ENCODE measurements around the gene LRRC70.

The LRRC70 gene, protein sequence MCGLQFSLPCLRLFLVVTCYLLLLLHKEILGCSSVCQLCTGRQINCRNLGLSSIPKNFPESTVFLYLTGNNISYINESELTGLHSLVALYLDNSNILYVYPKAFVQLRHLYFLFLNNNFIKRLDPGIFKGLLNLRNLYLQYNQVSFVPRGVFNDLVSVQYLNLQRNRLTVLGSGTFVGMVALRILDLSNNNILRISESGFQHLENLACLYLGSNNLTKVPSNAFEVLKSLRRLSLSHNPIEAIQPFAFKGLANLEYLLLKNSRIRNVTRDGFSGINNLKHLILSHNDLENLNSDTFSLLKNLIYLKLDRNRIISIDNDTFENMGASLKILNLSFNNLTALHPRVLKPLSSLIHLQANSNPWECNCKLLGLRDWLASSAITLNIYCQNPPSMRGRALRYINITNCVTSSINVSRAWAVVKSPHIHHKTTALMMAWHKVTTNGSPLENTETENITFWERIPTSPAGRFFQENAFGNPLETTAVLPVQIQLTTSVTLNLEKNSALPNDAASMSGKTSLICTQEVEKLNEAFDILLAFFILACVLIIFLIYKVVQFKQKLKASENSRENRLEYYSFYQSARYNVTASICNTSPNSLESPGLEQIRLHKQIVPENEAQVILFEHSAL

DNA sequence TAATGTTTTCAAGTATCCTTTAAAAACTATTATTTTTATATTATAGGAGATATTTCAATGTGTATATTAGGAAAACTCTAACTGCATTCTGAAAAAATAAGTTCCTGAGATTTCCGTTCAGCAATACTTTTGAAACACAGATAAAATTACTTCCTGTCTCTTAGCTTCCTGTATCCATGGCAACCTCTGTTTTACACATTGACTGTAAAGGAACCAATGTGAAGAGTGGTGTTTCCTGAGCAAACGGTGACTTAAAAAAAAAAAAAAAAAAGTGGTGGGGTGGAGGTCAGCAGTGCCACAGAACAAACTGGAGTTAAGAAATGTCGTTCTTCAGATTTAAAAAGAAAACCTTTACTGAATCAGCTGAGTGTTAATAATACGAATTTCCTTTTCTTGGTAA is at the start of gene LRRC70:
LRRC70 (plus strand) TSS at position 280 of the 400 bp plus-strand sequence. CDS start 620 bp downstream, outside the sequence.
- Histone ChIP-seq H3K4me1 (ENCODE audit: insufficient read depth, low read length) (no peaks in the 10 kb centered on the region), H3K36me3 (ENCODE audit: insufficient read depth, low read length) (no peaks in the 10 kb centered on the region), H3K9ac (ENCODE audit: low read depth, low read length) (no peak within 1 kb of the TSS), H3K9me3 (ENCODE audit: control insufficient read depth, insufficient read depth, low read length) (no peaks in the 10 kb centered on the region)

DNA sequence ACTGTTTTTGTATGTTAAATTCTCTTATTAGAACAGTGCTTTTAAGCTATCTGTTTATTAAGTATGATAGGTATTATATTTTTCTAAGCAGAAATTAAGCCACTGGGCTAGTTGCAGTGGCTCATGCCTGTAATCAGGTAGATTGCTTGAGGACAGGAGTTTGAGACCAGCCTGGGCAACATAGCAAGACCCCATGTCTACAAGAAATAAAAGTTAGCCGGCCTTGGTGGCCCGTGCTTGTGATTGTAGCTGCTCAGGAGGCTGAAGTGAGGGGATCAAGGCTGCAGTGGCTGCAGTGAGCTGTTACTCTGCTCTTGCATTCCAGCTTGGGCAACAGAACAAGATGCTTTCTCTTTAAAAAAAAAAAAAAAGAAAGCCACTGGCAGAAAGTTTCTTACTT is 45.0 kb upstream of the LRRC70 start:
- no peaks in the 10 kb centered on the region for H3K4me1 ChIP-seq (ENCODE audit: insufficient read depth, low read length)
- no peaks in the 10 kb centered on the region for H3K9me3 ChIP-seq (ENCODE audit: control insufficient read depth, insufficient read depth, low read length)
- H3K9ac ChIP-seq (ENCODE audit: low read depth, low read length): no peak overlapping the region
- no peaks in the 10 kb centered on the region for H3K36me3 ChIP-seq (ENCODE audit: insufficient read depth, low read length)

DNA sequence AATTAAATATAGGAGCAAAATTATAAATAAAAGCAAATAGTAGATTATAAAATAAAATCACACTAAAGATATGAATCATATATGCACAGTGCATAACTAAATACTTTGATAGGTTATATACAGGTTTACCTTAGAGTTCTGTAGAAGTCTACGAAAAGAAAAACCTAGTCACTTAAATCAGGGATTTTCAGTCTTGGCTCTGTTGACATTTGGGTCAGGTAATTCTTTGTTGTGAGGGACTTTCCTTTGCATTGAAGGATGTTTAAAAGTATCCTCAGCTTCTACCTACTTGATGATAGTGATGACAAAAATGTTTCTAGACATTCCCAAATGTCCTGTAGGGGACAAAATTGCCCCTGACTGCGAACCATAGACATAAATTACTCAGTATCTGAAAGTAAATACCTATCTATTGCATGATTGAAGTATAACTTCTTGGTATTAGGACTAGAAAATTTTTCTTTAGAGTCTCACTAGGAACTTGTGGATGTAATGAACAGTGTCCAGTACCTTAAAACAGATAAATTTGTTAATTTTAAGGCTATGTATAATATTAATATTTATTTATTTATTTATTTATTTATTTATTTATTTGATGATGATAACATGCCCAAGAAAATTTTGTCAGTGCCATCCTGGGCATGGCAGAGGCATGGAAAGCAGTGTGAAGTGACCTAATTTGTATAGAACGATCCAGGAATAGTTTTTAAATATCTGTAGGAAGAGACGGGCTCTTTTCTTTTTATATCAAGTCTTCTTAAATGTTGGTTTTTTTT is 44.0 kb upstream of the LRRC70 start:
- no peak overlapping the region for H3K9ac ChIP-seq (ENCODE audit: low read depth, low read length)
- H3K36me3 ChIP-seq (ENCODE audit: insufficient read depth, low read length): no peaks in the 10 kb centered on the region
- H3K9me3 ChIP-seq (ENCODE audit: control insufficient read depth, insufficient read depth, low read length): no peaks in the 10 kb centered on the region
- no peaks in the 10 kb centered on the region for H3K4me1 ChIP-seq (ENCODE audit: insufficient read depth, low read length)

DNA sequence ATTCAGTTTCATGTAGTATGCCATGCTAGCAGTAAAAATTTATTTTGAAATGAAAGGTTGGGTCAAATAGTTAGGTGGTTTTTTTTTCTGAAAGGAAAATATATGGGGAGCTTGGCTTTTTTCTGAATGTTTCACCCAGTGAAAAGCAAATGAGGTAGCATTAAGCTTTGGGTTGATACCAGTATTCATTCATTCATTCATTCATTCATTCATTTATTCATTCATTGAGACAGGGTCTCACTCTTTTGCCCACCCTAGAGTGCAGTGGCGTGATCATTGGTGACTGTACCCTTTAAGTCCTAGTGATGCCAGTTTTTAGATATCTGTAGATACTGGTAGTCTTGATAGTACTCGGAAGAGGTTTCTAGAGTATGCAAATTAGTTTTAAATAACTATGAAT is 42.4 kb upstream of the LRRC70 start:
- Histone ChIP-seq H3K9me3 (ENCODE audit: control insufficient read depth, insufficient read depth, low read length) (no peaks in the 10 kb centered on the region), H3K4me1 (ENCODE audit: insufficient read depth, low read length) (no peaks in the 10 kb centered on the region), H3K9ac (ENCODE audit: low read depth, low read length) (no peak overlapping the region)

DNA sequence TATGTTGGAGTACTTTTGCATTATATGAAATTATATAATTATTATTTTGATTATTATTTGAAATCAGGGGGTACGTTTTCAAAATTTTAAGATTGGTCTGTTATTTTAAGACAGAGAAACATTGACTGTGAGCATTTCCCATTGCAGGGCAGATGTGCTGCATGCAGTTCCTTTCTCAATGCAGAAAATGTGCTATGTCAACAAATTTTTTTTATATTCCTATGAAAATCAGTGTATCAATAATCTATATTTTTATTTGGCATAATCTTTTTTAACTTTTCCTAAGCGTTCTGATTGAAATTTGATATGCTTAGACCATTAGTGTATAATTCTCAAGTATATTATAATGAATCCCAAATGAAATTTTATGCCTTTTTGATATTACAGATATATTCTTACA is 41.8 kb upstream of the LRRC70 start:
- no peak overlapping the region for H3K9ac ChIP-seq (ENCODE audit: low read depth, low read length)
- H3K9me3 ChIP-seq (ENCODE audit: control insufficient read depth, insufficient read depth, low read length): no peaks in the 10 kb centered on the region
- no peaks in the 10 kb centered on the region for H3K36me3 ChIP-seq (ENCODE audit: insufficient read depth, low read length)
- H3K4me1 ChIP-seq (ENCODE audit: insufficient read depth, low read length): no peaks in the 10 kb centered on the region

More for the DNA sequence above, 42.4 kb upstream of the LRRC70 start:
- no peaks in the 10 kb centered on the region for H3K36me3 ChIP-seq (ENCODE audit: insufficient read depth, low read length)

DNA sequence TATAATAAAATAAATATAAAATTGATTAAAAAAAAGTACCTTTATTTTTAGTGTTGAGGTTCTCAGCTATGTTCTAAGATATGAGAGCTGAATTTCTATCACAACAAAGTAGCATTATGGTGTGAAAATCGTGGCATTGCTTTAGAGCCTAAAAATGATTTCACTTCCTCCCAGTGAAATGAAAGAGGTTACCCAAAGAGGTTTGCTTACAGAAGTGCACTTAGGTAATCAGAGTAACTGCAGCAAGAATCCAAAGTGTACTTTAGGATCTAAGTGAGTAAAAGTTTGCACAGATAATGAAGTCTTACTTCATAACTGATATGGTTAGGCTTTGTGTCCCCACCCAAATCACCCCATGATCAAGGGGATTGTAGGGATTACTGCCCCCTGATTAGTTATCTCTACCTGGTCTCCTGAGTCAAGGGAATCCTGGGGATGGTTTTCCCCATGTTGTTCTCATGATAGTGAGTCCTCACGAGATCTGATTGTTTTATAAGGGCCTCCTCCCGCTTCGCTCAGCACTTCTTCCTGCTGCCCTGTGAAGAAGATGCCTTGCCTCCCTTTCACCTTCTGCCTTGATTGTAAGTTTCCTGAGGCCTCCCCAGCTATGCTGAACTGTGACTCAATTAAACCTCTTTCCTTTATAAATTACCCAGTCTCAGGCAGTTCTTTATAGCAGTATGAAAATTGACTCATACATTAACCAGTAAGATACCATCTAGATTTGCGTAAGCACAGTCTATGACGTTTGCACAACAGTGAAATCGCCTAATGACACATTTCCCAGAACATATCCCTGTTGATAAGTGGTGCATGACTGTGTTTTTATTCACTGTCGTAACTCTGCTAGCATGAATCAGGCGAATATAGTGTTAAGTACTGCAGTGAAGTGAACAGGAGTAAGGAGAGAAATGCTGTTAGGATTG is 40.3 kb upstream of the LRRC70 start:
- no peaks in the 10 kb centered on the region for H3K36me3 ChIP-seq (ENCODE audit: insufficient read depth, low read length)
- no peaks in the 10 kb centered on the region for H3K9me3 ChIP-seq (ENCODE audit: control insufficient read depth, insufficient read depth, low read length)
- no peaks in the 10 kb centered on the region for H3K4me1 ChIP-seq (ENCODE audit: insufficient read depth, low read length)
- no peak overlapping the region for H3K9ac ChIP-seq (ENCODE audit: low read depth, low read length)

DNA sequence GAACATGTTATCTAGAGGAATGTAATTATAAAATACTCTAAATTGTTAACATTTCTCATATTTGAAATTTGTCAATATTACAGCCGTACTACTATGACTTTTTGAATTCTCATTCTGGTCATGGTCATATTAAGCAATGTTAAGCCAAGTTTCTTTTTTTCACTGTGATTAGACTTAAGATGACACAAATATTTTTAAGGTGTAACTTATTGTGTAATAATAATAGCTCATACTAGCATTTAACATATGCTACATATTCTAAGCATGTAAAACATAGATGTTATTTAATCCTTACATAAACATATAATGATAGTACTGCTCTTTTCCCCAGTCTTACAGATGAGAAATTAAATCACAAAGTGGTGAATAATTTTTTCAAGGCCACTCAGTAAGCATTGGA is 35.9 kb upstream of the LRRC70 start:
- no peaks in the 10 kb centered on the region for H3K36me3 ChIP-seq (ENCODE audit: insufficient read depth, low read length)

DNA sequence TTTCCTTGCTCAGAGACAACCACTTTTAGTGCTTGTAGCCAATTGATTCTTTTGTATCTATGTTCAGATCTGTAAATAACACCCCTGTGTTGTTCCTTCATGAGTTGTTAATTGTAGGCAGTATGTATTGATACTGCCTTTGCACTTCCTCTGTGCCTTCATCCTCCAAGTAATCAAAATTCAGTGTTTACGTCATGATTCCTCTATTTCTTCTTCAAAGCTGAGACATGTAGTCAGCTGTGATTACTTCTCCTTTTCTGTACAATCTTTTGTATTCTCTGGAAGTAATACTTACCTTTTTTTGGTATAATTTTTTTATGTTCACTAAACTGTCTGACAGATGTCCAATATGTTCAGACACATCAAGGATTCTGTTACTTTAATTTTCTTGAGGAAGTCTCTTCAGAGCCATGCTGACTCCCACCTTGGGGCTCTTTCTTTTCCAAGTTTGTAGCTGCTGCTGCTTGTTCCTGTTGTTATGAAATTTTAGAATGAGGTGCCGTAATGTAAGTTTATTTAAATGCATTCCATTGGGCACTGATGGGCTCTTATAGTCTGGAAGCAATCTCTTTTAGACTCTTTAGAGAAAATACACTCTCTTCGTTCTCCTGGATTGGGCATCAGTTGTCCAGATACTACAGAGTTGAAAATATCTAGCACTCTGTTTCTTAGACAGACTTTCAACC is 30.5 kb upstream of the LRRC70 start:
- H3K9ac ChIP-seq (ENCODE audit: low read depth, low read length): no peak overlapping the region

More for the DNA sequence above, 35.9 kb upstream of the LRRC70 start:
- H3K9ac ChIP-seq (ENCODE audit: low read depth, low read length): no peak overlapping the region
- H3K9me3 ChIP-seq (ENCODE audit: control insufficient read depth, insufficient read depth, low read length): no peaks in the 10 kb centered on the region
- H3K4me1 ChIP-seq (ENCODE audit: insufficient read depth, low read length): no peaks in the 10 kb centered on the region

DNA sequence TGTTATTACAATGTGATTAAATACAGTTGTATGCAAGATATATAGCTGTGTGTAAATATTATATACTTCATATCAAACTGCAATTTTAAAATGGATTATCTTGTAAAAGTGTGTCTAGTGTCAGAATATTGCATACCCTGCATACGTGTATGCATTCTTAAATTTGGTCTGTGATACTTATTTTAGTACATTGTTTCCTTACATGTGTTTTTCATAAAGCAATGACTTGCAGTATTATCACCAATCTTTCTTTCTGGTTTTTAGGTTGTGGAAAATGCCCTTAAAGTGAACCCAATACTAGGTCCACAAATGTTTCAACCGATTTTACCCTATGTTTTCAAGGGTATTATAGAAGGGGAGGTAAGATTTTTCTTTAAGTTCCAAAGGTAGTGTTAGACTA is 28.5 kb upstream of the LRRC70 start:
- Histone ChIP-seq H3K4me1 (ENCODE audit: insufficient read depth, low read length) (no peaks in the 10 kb centered on the region), H3K9ac (ENCODE audit: low read depth, low read length) (no peak overlapping the region), H3K36me3 (ENCODE audit: insufficient read depth, low read length) (no peaks in the 10 kb centered on the region), H3K9me3 (ENCODE audit: control insufficient read depth, insufficient read depth, low read length) (no peaks in the 10 kb centered on the region)

More for the DNA sequence above, 30.5 kb upstream of the LRRC70 start:
- Histone ChIP-seq H3K4me1 (ENCODE audit: insufficient read depth, low read length) (no peaks in the 10 kb centered on the region), H3K36me3 (ENCODE audit: insufficient read depth, low read length) (no peaks in the 10 kb centered on the region), H3K9me3 (ENCODE audit: control insufficient read depth, insufficient read depth, low read length) (no peaks in the 10 kb centered on the region)

DNA sequence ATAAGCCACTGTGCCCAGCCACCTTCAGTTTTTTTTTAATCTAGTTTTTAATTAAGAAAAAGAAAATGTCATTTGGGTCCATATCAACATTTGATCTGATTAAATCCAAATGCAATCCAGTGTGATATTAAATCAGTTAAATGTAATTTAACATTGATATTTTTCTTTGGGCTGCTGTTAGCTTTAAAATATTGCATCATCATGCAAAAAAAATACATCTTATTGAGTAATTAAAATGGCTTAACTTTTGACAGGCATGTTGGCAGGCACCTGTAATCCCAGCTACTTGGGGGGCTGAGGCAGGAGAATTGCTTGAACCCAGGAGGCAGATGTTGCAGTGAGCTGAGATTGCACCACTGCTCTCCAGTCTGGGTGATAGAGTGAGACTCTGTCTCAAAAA is 22.7 kb upstream of the LRRC70 start:
- no peaks in the 10 kb centered on the region for H3K4me1 ChIP-seq (ENCODE audit: insufficient read depth, low read length)
- H3K9ac ChIP-seq (ENCODE audit: low read depth, low read length): no peak overlapping the region
- H3K36me3 ChIP-seq (ENCODE audit: insufficient read depth, low read length): no peaks in the 10 kb centered on the region
- H3K9me3 ChIP-seq (ENCODE audit: control insufficient read depth, insufficient read depth, low read length): no peaks in the 10 kb centered on the region

DNA sequence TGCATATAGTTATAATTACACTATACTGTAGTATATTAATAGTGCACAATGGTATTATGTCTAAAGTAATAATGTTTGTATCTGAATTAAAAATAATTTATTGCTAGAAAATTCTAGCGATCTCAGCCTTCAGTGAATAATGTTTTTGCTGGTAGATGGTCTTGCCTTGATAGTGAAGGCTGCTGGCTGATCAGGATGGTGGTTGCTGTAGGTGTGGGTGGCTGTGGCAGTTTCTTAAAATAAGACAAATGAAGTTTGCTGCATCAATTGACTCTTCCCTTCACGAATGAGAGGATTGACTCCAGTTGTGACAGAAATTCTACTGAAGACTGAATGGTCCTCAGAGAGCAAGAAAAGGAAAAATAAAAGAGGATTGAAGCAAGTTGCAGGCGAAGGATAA is 19.7 kb upstream of the LRRC70 start:
- Histone ChIP-seq H3K4me1 (ENCODE audit: insufficient read depth, low read length) (no peaks in the 10 kb centered on the region), H3K9ac (ENCODE audit: low read depth, low read length) (no peak overlapping the region), H3K36me3 (ENCODE audit: insufficient read depth, low read length) (no peaks in the 10 kb centered on the region)

DNA sequence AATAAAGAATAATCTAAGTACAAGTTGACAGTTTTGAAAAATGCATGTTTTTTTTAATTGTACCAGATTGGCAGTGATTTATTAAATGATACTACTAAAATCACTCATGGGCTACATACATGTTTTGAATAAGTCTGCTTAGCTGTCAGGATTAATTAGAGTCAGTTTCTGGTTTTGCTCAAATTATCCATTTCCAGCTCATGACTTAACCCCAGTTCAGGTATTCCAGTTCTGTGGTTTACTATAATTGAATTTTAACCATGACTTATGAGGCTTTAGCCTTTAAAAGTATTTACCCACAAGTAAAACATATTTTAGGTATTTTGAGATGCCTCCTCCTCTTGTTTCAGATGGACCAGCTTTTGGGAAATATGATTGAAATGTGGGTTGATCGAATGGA is 17.8 kb upstream of the LRRC70 start:
- Histone ChIP-seq H3K4me1 (ENCODE audit: insufficient read depth, low read length) (no peaks in the 10 kb centered on the region), H3K9ac (ENCODE audit: low read depth, low read length) (no peak overlapping the region), H3K9me3 (ENCODE audit: control insufficient read depth, insufficient read depth, low read length) (no peaks in the 10 kb centered on the region), H3K36me3 (ENCODE audit: insufficient read depth, low read length) (no peaks in the 10 kb centered on the region)

More for the DNA sequence above, 19.7 kb upstream of the LRRC70 start:
- no peaks in the 10 kb centered on the region for H3K9me3 ChIP-seq (ENCODE audit: control insufficient read depth, insufficient read depth, low read length)

DNA sequence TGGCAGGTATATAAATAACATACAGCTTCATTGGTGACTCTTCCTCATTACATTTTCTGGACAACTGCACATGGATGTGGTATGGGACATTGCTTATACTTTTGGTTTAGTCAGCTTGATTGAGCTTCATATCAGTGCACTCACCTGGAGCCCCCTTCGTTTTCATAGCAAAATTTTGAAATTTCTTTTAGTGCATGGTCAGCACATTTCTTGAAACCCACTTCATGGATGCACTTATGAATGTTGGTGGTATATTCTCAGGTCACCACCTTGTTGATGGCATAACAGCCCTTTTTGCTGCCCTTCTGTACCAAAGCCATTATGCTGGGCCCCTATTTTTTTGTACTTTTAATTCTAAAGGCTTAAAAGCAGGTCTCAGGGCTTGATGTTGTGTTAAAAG is 16.7 kb upstream of the LRRC70 start:
- peaks cover 1% of the 10 kb centered on the region; the same call in 1 of the 2 replicates for H3K36me3 ChIP-seq (ENCODE audit: insufficient read depth, low read length)
- H3K9me3 ChIP-seq (ENCODE audit: control insufficient read depth, insufficient read depth, low read length): no peaks in the 10 kb centered on the region
- no peak overlapping the region for H3K9ac ChIP-seq (ENCODE audit: low read depth, low read length)
- no peaks in the 10 kb centered on the region for H3K4me1 ChIP-seq (ENCODE audit: insufficient read depth, low read length)
